Measurements from ENCODE around the gene ZNF23. TPM values are rescaled to one million over a fixed set of nuclear protein-coding genes. Genes with fewer than 3 reads are reported as not detected.
A peak's percentile ranks its signal among the peaks of the same experiment; 100 is the strongest.
"Not testable (repeated sequence)": the region's sequence is repeated elsewhere in the genome, so short reads cannot be mapped to it uniquely, and the experiment has no call there.

Gene ZNF23
- 1 to 10 TPM; 7.1 to 7.6 TPM for total RNA-seq

GRCh38 chr16:71461686-71462648, at the start of gene ZNF23:
Gene ZNF23 (minus strand): TSS chr16:71462247. CDS start chr16:71456796, 5,451 bp downstream.
- peak within 1 kb of the TSS; percentile 86 for H3K27ac Mint-ChIP-seq
- no peaks in the 10 kb centered on the region for H3K36me3 Mint-ChIP-seq
- H3K4me1 Mint-ChIP-seq, result peaks cover 25% of the 10 kb centered on the region
- no peaks in the 10 kb centered on the region for H3K9me3 Mint-ChIP-seq (ENCODE audit: low read depth)
- ATAC-seq (peak; percentile 99), DNase-seq (peak; percentile 82)
- CTCF ChIA-PET, result interaction anchor here (0.8 to 2.6 kb wide), 8 partner anchors 13 to 152 kb away, joined by 3 to 14 read pairs (median 4); partner anchors contain the start of gene TAT
- peak within 1 kb of the TSS; percentile 89 for H3K4me3 Mint-ChIP-seq
- no peaks in the 10 kb centered on the region for H3K27me3 Mint-ChIP-seq

DNA sequence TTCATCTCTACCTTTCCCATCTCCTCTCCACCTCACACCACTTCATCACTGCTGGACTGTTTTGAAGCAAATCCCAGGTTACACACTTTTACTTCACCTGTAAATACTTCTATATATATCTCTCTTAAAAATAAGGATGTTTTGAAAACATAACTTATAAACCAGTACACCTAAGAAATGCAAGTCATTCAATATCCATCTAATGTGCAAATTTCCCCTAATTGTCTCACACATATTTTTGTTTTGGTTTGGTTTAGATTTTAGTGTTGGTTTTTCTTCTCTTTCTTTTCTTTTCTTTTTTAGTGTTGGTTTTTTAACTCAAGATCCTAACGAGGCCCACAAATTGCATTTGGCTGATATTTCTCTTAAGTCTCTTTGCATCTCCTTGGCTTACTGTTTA, 45.0 kb upstream of the ZNF23 start:
- H3K9me3 Mint-ChIP-seq (ENCODE audit: low read depth), result no peaks in the 10 kb centered on the region
- no peaks in the 10 kb centered on the region for H3K36me3 Mint-ChIP-seq
- H3K27me3 Mint-ChIP-seq, result peaks cover 8% of the 10 kb centered on the region
- ATAC-seq (no peak), DNase-seq (peak; percentile 1)
- H3K4me3 Mint-ChIP-seq, result no peak overlapping the region
- H3K4me1 Mint-ChIP-seq, result no peaks in the 10 kb centered on the region
- H3K27ac Mint-ChIP-seq, result no peak overlapping the region
- CTCF ChIA-PET, result interaction anchor here (0.6 kb wide), 1 partner anchor 50 kb away, joined by 3 read pairs; no protein-coding TSS in a partner anchor

DNA sequence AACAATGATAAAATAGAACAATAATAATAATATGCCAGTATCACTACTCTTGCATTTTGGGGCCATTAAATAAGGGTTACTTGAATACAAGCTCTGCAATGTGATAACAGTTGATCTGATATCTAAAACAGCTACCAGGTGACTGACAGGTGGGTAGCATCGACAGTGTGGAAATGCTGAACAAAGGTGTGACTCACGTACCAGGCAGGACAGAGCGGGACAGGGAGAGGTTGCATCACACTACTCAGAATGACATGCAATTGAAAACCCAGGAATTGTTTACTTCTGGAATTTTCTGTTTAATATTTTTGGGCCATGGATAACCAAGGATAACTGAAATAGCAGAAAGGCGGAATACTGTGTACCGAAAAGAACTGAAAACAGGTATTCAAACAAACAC, 42.9 kb upstream of the ZNF23 start:
- H3K4me3 Mint-ChIP-seq, result no peak overlapping the region
- DNase-seq, result no peak
- no peaks in the 10 kb centered on the region for H3K36me3 Mint-ChIP-seq
- ATAC-seq, result no peak
- no peaks in the 10 kb centered on the region for H3K9me3 Mint-ChIP-seq (ENCODE audit: low read depth)
- no peaks in the 10 kb centered on the region for H3K4me1 Mint-ChIP-seq
- H3K27ac Mint-ChIP-seq, result no peak overlapping the region
- CTCF ChIA-PET, result no interaction called here
- peaks cover 7% of the 10 kb centered on the region for H3K27me3 Mint-ChIP-seq

- H3K9me3 Mint-ChIP-seq (ENCODE audit: low read depth); H3K4me1 Mint-ChIP-seq; CTCF ChIA-PET; H3K27ac Mint-ChIP-seq; H3K36me3 Mint-ChIP-seq; H3K27me3 Mint-ChIP-seq; DNase-seq; ATAC-seq; H3K4me3 Mint-ChIP-seq: not testable (repeated sequence)
Measured at GRCh38 chr16:71504051-71504450, 42.0 kb upstream of the ZNF23 start.

DNA sequence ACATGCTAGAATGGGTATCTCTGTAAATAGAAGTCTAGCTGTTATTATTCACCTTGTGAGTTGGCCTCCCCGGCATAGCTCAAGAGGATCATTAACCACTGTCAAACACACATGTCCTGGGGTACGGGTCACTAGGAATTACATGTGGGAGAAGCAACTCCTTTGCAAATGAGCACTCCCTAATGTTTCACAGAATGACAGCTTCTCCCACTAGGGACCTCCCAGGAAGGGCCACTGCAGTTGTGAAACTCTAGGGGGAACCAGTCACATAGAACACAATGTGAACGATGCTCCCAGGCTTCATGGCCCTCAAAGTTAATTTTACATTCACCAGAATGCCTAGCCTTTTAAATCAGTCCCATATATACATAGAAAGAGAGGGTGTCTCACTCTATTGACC, 39.5 kb upstream of the ZNF23 start:
- Mint-ChIP-seq H3K4me1 (no peaks in the 10 kb centered on the region), H3K9me3 (ENCODE audit: low read depth) (no peaks in the 10 kb centered on the region), H3K27me3 (no peaks in the 10 kb centered on the region), H3K36me3 (no peaks in the 10 kb centered on the region), H3K4me3 (no peak overlapping the region), H3K27ac (no peak overlapping the region)
- DNase-seq (no peak), ATAC-seq (no peak)
- CTCF ChIA-PET, result interaction anchor here (1.1 to 6.7 kb wide), 4 partner anchors 10 to 109 kb away, joined by 3 to 80 read pairs (median 10); partner anchors contain the start of gene ZNF19

DNA sequence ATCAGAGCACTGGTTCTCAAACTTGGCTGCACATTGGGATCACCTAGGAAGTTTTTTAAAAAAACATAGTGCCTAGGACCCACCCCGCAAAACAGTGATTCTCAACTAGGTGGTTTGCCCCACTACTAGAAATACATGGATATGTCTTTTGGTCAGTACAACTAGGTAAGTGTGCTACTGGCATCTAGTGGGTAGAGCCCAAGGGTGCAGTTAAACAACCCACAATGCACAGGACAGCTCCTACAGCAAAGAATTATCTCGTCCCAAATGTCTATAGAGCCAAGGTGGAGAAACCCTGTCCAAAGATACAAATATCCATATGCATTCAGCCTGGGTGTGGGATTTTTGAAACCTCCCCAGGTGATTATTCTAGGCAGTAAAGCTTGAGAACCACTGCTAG, 38.9 kb upstream of the ZNF23 start:
- no peaks in the 10 kb centered on the region for H3K36me3 Mint-ChIP-seq
- no peaks in the 10 kb centered on the region for H3K4me1 Mint-ChIP-seq
- H3K4me3 Mint-ChIP-seq, result no peak overlapping the region
- DNase-seq (no peak), ATAC-seq (no peak)
- CTCF ChIA-PET, result interaction anchor here (1.1 to 6.7 kb wide), 6 partner anchors 9 to 110 kb away, joined by 3 to 80 read pairs (median 10); partner anchors contain the start of genes ZNF19 and ZNF23
- H3K27ac Mint-ChIP-seq, result no peak overlapping the region
- H3K9me3 Mint-ChIP-seq (ENCODE audit: low read depth), result no peaks in the 10 kb centered on the region
- H3K27me3 Mint-ChIP-seq, result no peaks in the 10 kb centered on the region

- Mint-ChIP-seq H3K4me1 (no peaks in the 10 kb centered on the region), H3K36me3 (no peaks in the 10 kb centered on the region), H3K9me3 (ENCODE audit: low read depth) (no peaks in the 10 kb centered on the region), H3K4me3 (no peak overlapping the region), H3K27ac (no peak overlapping the region), H3K27me3 (no peaks in the 10 kb centered on the region)
- ATAC-seq (peak; percentile 65), DNase-seq (peak; percentile 61)
- CTCF ChIA-PET, result interaction anchor here (0.8 to 6.7 kb wide), 22 partner anchors 8 to 135 kb away, joined by 3 to 80 read pairs (median 5); partner anchors contain the start of genes ZNF19 and ZNF23
Measured at GRCh38 chr16:71499775-71500364, 37.8 kb upstream of the ZNF23 start.

DNA sequence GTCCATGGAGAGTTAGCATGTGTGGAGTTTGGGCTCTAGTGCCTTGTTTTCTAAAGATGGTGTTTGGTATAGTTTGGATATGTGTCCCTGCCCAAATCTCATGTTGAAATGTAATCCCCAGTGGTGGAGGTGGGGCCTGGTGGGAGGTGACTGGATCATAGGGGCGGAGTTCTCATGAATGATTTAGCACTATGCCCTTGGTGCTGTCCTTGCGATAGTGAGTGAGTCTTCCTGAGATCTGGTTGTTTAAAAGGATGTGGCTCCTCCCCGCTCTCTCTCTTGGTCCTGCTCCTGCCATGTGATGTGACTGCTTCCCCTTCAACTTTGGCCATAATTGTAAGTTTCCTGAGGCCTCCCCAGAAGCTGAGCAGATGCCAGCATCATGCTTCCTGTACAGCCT, 36.0 kb upstream of the ZNF23 start:
- Mint-ChIP-seq H3K9me3 (ENCODE audit: low read depth) (no peaks in the 10 kb centered on the region), H3K27ac (no peak overlapping the region), H3K4me1 (no peaks in the 10 kb centered on the region), H3K4me3 (no peak overlapping the region), H3K27me3 (no peaks in the 10 kb centered on the region), H3K36me3 (no peaks in the 10 kb centered on the region)
- ATAC-seq (no peak), DNase-seq (no peak)
- CTCF ChIA-PET, result interaction anchor here (0.7 to 6.7 kb wide), 5 partner anchors 11 to 113 kb away, joined by 3 to 80 read pairs (median 3); no protein-coding TSS in a partner anchor

- Mint-ChIP-seq H3K27ac (no peak overlapping the region), H3K27me3 (peaks cover 6% of the 10 kb centered on the region)
- no peak for ATAC-seq
Measured at GRCh38 chr16:71493213-71493612, 31.2 kb upstream of the ZNF23 start.

GRCh38 chr16:71492786-71493185, 30.7 kb upstream of the ZNF23 start:
- Mint-ChIP-seq H3K27me3 (peaks cover 6% of the 10 kb centered on the region), H3K4me1 (peaks cover 2% of the 10 kb centered on the region), H3K36me3 (no peaks in the 10 kb centered on the region), H3K27ac (no peak overlapping the region), H3K4me3 (no peak overlapping the region), H3K9me3 (ENCODE audit: low read depth) (no peaks in the 10 kb centered on the region)
- CTCF ChIA-PET, result interaction anchor here (1.5 kb wide), 1 partner anchor 80 kb away, joined by 4 read pairs; no protein-coding TSS in a partner anchor
- no peak for DNase-seq
- ATAC-seq, result no peak

More at GRCh38 chr16:71493213-71493612, 31.2 kb upstream of the ZNF23 start:
- CTCF ChIA-PET, result interaction anchor here (1.5 kb wide), 1 partner anchor 81 kb away, joined by 4 read pairs; no protein-coding TSS in a partner anchor
- H3K9me3 Mint-ChIP-seq (ENCODE audit: low read depth), result no peaks in the 10 kb centered on the region
- peaks cover 2% of the 10 kb centered on the region for H3K4me1 Mint-ChIP-seq
- H3K4me3 Mint-ChIP-seq, result no peak overlapping the region
- DNase-seq, result no peak
- H3K36me3 Mint-ChIP-seq, result no peaks in the 10 kb centered on the region

DNA sequence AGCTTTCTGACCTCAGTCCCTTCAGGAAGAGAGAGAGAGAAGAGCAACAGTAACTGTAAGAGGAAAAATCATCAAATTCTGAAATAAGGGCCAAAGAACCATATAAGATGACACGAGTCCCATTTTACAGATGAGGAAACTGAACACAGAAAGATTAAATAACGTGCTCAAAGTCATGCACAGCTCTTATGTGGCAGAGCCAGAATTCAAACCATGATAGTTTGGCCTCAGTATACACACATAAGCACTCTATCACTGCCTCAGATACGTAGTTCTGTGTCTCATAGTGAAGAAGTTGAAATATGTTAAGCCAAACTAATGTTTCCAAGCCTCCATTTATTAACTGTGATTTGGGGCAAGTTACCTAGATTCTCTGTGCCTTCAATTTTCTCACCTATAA, 29.0 kb upstream of the ZNF23 start:
- CTCF ChIA-PET, result interaction anchor here (2.3 kb wide), 1 partner anchor 9 kb away, joined by 14 read pairs; no protein-coding TSS in a partner anchor
- Mint-ChIP-seq H3K27ac (no peak overlapping the region), H3K9me3 (ENCODE audit: low read depth) (no peaks in the 10 kb centered on the region), H3K36me3 (no peaks in the 10 kb centered on the region), H3K4me3 (no peak overlapping the region), H3K27me3 (peaks cover 6% of the 10 kb centered on the region), H3K4me1 (peaks cover 2% of the 10 kb centered on the region)
- DNase-seq (no peak), ATAC-seq (no peak)

- no peaks in the 10 kb centered on the region for H3K9me3 Mint-ChIP-seq (ENCODE audit: low read depth)
- CTCF ChIA-PET, result interaction anchor here (1.3 to 2.3 kb wide), 2 partner anchors 10 to 35 kb away, joined by 3 to 14 read pairs; no protein-coding TSS in a partner anchor
- H3K36me3 Mint-ChIP-seq, result no peaks in the 10 kb centered on the region
- DNase-seq (no peak), ATAC-seq (no peak)
- peaks cover 6% of the 10 kb centered on the region for H3K27me3 Mint-ChIP-seq
- no peak overlapping the region for H3K27ac Mint-ChIP-seq
- H3K4me1 Mint-ChIP-seq, result peaks cover 2% of the 10 kb centered on the region
- H3K4me3 Mint-ChIP-seq, result no peak overlapping the region
Measured at GRCh38 chr16:71490361-71490760, 28.3 kb upstream of the ZNF23 start.

DNA sequence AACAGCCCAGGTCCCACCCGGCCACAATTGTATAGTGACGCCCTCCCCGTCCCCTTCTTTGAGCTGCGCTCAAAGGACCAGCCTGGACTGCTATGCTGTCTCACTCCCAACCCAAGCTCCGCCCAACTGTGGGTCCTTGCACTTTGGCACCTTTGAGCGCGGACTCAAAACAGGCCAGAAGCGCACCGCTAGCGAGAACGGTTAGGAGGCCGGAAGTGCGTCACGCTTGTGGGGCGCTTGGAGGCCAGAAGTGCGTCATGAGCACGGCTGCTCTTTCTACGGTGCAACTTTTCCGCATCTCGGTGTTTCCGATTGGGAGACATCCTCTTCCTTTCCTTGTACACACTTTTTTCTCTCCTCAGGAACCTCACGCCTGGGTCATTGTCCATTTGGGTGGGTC, 27.1 kb upstream of the ZNF23 start, which contains the start of gene ZNF19:
Gene ZNF19, minus strand, starts transcription at position 203 of the 400 bp plus-strand sequence. CDS start 7,210 bp downstream, outside the sequence.
- DNase-seq (no peak), ATAC-seq (no peak)
- CTCF ChIA-PET, result interaction anchor here (1.3 to 2.3 kb wide), 2 partner anchors 11 to 34 kb away, joined by 3 to 14 read pairs; no protein-coding TSS in a partner anchor
- no peaks in the 10 kb centered on the region for H3K9me3 Mint-ChIP-seq (ENCODE audit: low read depth)
- H3K4me3 Mint-ChIP-seq, result no peak within 1 kb of the TSS
- H3K27me3 Mint-ChIP-seq, result peaks cover 6% of the 10 kb centered on the region
- no peak within 1 kb of the TSS for H3K27ac Mint-ChIP-seq
- H3K4me1 Mint-ChIP-seq, result peaks cover 8% of the 10 kb centered on the region
- no peaks in the 10 kb centered on the region for H3K36me3 Mint-ChIP-seq
